GM19043 (cell line): ENCODE measurements around the gene NPNT.

ENCODE experiments used
- ATAC-seq: cut with Tn5 transposase; IDR thresholded peaks from one replicate; pipeline ENCODE4 v1.9.1; 2021; ENCODE audit warnings: low read depth; ENCODE audit not compliant: unreplicated experiment

NPNT gene

DNA sequence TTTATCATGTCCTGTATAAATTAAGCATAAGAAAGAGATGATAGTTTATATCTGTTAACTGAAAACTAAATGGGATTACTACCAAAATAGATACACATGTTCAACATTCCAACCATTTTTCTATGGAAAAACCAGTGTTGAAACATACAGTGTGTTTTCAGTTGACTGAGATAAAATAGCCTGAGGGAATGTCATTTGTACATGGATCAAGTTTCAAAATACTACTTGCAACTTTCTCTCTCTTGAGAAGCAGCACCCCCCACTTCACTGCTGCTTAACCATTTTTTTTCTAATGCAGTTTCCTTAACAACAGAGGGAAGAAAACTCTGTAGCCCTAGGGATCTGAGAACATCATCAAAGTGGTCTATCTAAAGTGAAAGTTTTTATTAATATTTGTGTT, 70.8 kb downstream of the NPNT start:
- ATAC-seq = no peak

DNA sequence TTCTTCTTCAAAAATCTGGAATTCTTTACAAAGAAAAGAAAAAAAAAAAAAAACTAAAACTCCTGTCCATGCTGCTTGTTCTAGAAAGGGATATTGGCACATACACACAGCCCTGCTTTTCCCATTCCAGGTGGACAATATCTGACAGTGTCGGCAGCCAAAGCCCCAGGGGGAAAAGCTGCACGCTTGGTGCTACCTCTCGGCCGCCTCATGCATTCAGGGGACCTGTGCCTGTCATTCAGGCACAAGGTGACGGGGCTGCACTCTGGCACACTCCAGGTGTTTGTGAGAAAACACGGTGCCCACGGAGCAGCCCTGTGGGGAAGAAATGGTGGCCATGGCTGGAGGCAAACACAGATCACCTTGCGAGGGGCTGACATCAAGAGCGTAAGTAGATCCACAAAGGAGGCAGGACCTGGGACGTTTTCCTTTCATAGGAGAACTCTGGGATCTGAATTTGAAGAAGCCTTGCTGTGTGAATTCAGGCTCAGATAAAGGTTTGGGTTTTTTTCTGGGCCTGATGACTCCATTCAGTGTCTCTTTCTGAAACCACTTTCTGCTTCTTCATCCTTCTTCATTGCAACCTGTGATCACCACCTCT, 71.9 kb downstream of the NPNT start:
- ATAC-seq = no peak

GRCh38 chr4:105969575-105969974, 74.3 kb downstream of the NPNT start:
- ATAC-seq = no peak

DNA sequence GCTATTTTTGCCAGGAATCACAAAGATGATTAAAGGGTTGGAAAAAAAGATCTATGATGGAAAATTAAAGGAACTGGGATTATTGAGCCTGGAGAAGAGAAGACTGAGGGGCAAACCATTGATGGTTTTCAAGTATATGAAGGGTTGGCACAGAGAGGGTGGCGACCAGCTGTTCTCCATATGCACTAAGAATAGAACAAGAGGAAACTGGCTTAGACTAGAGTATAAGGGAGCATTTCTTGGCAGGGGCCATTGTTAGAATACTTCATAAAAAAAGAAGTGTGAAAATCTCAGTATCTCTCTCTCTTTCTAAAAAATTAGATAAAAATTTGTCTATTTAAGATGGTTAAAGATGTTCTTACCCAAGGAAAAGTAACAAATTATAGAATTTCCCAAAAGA, 75.1 kb downstream of the NPNT start:
- no peak for ATAC-seq

DNA sequence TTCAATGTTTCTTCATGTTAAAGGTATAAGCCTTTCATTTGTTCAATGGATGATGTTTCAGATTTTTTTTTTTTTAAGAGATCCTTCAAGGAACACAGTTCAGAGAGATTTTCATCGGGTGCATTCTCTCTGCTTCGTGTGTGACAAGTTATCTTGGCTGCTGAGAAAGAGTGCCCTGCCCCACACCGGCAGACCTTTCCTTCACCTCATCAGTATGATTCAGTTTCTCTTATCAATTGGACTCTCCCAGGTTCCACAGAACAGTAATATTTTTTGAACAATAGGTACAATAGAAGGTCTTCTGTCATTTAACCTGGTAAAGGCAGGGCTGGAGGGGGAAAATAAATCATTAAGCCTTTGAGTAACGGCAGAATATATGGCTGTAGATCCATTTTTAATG, 75.8 kb downstream of the NPNT start:
- ATAC-seq = no peak

GRCh38 chr4:105972946-105973621, 77.8 kb downstream of the NPNT start:
- ATAC-seq = no peak

DNA sequence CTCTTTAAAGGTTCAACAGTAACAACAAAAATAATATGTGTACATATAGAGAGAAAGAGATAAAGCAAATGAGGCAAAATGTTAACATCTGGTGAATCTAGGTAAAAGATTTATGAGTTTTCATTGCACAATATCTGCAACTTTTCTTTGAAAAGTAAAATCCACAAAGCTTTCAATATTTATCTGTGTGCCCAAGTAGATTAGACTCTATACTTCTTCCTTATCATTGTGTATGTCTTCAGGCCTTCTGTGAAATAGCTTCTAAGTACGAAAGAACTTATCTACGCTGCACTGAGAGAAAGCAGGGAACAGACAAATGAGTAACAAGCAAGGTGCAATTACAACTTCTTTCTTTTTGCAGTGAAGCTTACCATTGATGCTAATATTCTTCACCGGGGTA, 81.6 kb downstream of the NPNT start:
- no peak for ATAC-seq

- ATAC-seq = no peak
Observed at GRCh38 chr4:105978684-105979296, 83.5 kb downstream of the NPNT start.

- no peak for ATAC-seq
Observed at GRCh38 chr4:105979506-105979905, 84.2 kb downstream of the NPNT start.

DNA sequence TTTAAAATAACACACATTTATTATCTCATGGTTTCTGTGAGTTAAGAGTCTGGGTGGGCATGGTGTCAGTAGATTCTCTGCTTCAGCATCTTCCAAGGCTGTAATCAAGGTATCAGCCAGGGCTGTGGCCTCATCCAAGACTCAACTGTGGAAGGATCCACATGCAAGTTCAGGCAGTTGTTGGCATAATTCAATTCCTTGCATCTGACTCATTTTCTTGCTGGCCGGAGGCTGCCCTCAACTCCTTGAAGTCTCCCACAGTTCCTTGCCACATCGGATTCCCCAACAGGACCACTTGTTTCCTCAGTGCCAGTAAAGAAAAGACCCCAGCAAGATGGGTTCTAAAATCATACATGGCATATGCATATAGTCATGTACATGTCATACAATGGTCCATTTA, 93.4 kb downstream of the NPNT start:
- ATAC-seq = no peak

DNA sequence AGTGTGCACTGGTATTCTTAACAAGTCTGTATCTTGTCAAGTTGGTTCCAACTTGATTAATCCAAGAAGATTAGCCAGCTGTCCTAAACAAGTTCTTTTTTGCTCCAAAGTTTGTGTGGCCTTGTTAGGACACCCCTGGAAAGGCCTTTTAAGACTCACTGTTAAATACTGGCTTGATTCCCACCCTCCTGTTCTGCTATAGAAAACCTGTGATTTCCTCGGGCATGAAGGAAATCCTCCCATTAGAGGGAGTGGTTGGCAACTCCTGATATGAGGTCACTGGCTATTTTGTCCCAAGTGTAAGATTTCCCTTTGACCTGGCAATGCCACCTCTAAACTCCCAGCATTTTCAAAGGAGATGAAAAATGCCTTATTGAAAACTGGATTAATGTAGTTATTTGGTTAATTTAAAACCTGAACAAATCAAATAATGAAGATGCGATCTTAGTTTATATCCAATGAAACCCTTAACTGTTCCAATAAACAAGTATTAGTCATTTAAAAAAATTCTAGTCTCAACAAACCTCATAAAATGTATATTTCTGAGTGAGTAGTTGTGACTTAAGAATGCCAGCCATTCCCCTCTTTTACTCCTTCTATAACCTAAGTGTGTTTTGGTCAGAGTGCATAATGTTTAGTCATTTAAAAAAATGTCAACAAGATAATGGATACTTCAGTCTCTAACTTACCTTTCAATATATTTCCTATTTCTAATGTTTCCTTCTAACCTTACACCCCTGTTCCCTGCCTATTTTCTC, 94.4 kb downstream of the NPNT start:
- no peak for ATAC-seq

GRCh38 chr4:105990933-105991332, 95.7 kb downstream of the NPNT start:
- ATAC-seq = no peak

- no peak for ATAC-seq
Observed at GRCh38 chr4:105991726-105992125, 96.5 kb downstream of the NPNT start.

DNA sequence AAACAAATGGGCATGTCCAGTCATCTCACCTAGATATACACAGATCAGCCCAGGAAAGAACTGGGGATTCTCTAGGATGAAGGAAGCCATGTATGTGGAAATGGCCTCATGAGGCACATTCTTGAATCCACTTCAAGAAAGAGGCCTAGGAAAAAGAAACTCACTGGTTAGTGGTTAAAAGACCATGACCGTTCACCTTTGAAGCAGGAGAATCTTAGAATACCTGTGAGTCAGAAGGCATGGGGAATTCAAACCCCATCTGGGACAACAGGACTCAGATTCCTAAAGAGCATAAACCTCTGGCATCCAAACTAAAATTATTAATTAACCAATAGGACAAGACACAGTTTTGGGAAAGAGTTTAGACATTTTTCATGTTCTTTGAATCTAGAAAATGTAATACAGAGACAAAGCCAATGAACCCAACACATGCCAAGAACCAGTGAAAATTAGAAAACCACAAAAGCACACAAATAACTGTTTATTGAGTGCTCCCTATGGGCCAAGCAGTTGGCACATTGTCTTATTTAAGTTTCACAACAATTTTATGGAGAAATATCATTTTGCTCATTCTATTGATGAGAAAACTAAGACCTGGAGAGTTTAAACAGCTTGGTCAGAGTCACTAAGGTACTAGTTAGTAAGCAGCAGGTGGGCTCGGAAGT, 97.5 kb downstream of the NPNT start:
- ATAC-seq = no peak

GRCh38 chr4:105994061-105994460, 98.8 kb downstream of the NPNT start:
- ATAC-seq = no peak

DNA sequence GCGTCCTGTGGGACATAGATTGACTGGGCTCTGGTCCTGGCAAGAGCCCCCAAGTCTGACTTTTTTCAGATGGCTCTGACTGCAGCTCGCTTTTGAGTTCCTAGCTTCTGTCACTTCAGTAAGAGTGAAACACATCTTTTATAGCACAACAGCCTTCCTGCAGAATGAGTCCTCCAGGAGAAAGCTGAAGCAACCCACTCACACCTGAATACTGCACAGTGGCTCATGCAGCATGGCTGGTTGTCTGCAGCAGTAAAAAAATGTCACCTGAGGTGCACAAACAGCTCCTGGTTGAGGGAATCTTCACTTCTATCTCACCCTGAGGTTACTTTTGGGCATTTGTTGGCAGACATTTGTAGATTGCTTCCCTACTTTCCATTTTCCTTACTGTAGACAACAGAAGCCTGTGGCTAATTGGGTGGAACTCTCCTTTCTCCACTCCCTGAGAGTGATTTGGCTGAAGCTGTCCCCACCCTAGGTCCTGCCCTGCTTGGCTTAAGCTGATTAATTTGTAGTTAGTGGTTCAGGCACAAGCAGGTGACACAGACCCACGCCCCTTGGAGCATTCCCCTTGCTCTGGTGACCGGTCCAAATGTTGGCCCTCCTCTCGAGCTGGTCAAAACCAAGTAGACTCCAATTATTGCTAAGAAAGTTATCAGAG, 99.7 kb downstream of the NPNT start:
- no peak for ATAC-seq

DNA sequence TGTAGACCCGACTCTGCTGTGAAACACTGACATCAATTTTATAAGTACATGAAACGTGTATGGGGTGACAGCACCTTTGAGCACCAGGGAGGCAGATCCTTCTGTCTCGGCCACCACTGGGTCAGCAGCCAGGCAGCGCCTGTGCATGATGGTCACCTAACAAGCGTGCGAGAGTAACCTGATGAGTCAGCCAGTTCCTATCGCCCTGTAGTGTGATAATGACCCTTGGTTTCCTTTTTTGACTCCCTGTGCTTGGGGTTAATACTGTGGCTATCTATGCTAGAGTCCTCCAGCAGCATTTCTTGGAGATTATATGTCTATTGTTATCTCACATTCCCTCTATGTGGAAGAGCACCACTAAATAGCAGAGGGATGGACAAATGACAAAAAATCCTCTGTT, 101.6 kb downstream of the NPNT start:
- ATAC-seq = no peak

DNA sequence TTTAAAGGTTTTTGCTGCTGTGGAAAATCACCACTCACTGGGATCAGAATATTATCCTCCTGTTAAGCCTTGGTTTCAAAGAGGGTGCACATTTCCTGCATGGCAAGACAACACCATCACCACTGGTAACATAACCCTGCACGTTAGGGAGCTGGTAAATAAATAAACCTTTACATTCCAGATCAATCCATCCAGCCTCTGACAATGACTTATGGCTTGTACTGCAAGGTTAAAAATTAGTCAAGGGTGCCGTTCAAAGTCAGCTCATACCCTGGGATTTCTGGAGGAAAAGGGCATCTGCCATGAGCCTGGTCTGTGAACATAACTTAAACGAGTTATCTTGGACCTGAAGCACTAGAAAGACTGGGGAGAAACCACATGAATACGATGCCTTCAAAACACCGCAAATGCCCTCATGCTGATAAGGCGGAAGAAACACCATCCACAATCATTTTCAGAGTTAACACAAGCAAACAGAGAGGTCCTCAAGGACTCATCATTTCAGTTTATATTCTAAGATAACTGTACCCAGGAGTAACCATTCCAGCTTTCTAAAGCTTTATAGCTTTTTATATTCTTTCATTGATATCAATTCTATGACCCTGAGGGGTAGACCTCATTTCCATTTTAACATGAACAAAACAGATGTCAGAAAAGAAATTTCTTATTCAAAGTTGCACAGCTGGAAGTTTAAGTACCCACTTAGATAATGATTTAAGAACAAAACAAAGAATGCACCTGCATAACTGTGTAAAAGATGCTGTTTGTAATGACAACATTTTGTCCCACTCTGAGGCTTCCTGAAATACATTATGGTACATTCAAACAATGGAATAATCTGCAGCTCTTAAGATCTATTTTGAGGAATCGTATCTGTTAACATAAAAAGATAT, 103.1 kb downstream of the NPNT start:
- no peak for ATAC-seq

DNA sequence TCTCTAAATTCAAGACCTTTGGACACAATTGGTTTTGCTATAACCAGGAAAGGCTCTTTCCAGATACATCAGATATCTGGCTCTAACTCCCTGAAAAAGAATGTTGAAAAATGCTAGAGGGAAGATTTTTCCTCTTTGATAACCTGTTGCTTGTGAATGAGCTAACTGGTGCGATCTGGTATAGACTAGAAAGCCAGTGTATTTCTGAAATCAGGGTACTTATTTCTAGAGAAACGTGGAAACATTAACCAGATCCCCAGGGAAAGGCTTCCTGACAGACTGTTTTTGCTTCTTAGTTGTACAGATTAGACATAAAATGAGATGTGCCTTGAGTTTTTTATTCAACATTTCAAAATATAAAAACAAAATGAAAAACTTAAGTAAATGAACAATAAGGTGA, 107.7 kb downstream of the NPNT start:
- no peak for ATAC-seq

DNA sequence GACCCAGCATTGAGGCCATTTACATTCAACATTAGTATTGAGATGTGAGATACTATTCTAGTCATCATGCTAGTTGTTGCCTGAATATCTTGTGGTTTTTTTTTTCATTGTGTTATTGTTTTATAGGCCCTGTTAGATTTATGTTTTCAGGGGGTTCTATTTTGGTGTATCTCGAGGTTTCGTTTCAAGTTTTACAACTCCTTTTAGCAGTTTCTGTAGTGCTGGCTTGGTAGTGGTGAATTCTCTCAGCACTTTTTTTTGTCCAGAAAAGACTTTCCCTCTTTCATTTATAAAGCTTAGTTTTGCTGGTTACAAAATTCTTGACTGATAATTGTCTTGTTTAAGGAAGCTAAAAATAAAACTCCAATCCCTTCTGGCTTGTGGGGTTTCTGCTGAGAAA, 115.5 kb downstream of the NPNT start:
- no peak for ATAC-seq
